NCI-H1092 treated with DMSO at 0.1 percent for 48 hours (cell line): ENCODE data around the gene PER2.

Source experiments
- DNase-seq: peaks from one replicate; lab custom pipeline; 2025; lab: John Stamatoyannopoulos, UW

Gene PER2

DNA sequence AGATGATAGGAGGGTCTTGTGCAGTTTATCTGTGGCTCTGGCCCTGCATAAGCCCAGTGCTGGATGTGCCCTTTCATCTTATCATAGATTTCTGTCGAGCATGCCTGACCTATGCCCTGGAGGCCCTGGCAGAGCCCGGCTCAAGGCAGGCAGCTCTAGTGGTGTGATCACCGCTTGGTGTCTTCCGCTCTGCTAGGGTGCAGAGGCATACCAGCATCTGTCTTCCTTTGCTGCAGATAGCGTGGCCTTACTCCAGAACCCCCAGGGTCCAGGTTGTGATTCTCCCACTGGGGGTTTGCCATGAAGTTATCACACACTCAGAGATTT, 18.2 kb upstream of the PER2 start:
- no peak for DNase-seq

DNA sequence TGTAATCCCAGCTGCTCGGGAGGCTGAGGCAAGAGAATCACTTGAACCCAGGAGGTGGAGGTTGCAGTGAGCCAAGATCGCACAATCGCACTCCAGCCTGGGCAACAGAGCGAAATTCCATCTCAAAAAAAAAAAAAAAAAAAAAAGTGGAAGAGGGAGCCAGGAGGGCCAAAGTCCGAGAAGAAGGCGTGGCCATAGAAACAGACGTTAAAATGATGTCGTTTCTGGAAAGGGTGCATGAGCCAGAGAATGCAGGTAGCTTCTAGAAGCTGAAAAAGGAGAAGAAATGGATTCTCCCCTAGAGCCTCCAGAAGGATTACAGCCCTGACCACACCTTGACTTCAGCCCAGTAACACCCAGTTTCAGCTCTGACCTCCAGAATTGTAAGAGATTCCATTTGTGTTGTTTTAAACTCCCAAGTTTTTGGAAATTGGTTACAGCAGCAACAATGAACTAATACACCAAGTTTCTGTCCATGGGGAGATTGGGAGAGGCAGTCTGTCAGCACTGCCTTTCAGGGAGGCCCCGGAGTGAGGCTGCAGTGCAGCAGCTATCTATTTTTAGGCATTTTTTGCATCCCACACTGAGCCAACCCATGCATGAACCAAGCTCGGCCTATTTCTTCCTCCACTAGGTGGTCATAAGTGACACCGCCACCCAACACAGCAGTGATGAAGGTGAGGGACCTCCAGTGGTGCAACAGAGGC, 17.7 kb upstream of the PER2 start:
- DNase-seq = no peak

DNA sequence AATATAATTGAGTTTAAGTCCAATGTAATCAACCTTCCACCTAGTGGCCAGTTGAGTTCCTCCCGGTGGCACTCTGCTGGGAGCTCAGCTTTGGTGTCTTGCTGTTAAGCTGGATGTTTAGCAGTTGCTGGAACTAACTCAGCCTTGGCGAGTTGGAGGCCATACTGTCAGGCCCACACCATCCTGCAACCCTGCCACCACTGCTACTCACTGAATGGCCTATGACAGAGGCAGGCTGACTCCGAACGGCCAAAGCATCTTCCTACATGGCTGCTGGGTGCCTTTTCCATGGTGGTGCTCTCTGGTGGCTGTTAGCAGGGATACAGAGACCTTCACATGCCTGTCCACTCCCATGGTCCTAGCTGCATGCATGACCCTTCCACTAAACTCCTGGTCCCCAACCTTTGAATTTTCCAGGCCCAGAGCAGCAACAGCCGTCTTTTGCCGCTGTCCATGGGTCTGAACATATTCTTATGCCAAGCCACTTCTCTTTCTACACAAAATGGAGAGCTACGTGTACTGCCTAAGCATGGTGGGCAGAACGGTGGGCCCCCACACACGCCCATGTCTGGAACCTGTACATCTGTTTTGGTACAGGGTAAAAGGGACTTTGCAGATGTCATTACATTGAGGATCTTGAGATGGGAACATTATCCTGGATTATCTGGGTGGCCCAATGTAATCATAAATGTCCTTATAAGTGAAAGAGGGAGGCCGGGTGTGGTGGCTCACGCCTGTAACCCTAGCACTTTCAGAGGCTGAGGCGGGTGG, 16.9 kb upstream of the PER2 start:
- no peak for DNase-seq

GRCh38 chr2:238304116-238304515, 15.7 kb upstream of the PER2 start:
- DNase-seq = no peak

- DNase-seq = no peak
These were observed 14.3 kb upstream of the PER2 start for GRCh38 chr2:238302751-238303150.

- no peak for DNase-seq
These were observed 13.7 kb upstream of the PER2 start for GRCh38 chr2:238302087-238302486.

- DNase-seq = no peak
These were observed 11.4 kb upstream of the PER2 start for GRCh38 chr2:238299803-238300202.

DNA sequence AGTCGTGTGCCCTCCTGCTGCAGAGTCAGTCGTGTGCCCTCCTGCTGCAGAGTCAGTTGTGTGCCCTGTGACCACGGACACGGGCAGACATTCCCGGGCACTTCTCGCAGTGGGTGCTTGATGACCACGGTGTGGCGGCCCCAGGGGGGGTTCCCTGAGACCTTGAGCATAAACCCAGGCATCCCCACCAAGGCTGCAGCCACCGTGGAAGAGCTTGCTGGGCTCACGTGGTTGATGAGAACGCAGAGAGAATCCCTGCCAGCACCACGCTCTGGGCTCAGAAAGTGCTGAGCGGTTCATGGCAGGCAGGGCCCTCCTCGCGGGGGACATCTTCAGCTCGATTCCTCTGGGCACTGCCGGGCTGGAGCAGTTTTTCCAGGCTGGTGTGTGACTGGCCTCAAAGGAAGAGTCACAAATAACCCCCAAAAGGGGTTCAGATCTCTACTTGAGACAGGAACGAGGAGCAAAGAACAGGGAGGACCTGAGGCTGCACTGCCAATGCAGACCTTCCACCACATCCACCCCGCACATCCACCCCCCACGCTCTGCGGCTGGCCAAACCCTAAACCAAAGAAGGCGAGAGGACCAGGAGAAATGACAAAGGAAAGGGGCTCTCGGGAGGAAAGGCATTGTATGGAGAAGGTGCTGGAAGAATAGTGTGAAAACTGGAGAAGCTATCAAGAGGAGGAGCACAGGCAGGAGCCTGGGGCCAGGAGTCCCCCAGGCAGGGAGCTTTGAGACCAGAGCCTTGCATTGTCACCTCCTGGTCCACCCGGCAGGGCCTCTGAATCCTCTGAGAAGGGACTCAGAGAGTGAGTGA, 8.4 kb upstream of the PER2 start:
- DNase-seq = no peak

DNA sequence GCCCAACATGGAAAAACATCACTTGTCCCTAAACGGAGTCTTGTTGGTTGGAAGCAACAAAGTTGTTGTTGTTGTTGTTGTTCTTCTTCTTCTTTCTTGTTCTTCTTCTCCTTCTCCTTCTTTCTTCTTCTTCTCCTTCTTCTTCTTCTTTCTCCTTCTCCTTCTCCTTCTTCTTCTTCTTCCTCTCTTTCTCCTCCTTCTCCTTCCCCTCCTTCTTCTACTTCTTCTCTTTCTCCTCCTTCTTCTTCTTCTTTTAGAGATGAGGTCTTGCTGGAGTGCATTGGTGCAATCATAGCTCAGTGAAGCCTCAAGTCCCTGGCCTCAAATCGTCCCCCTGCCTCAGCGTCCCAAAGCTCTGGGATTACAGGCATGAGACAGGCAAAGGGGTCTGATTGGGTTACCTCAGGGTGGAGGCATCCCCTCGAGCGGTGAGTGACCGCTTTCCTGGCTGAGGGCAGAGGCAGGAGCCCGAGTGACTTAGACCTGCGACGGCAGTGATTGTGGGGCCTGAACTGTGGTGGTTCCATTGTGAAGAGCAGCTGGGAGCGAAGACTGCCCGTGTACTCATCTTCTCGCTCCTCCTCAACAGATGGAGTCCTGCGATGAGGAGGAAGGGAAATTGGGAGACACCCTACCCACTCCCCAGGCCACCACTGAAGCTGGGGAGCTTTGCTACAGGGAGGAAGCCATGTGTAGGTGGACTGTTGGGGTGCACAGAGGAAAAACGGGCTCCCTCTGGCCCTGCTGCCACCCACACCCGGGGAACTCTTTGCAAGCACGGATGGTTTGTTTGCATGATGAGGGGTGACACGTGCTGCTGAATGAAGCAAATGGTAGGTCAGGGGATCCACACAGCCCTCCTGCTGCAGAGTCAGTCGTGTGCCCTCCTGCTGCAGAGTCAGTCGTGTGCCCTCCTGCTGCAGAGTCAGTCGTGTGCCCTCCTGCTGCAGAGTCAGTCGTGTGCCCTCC, 7.0 kb upstream of the PER2 start:
- DNase-seq = no peak

DNA sequence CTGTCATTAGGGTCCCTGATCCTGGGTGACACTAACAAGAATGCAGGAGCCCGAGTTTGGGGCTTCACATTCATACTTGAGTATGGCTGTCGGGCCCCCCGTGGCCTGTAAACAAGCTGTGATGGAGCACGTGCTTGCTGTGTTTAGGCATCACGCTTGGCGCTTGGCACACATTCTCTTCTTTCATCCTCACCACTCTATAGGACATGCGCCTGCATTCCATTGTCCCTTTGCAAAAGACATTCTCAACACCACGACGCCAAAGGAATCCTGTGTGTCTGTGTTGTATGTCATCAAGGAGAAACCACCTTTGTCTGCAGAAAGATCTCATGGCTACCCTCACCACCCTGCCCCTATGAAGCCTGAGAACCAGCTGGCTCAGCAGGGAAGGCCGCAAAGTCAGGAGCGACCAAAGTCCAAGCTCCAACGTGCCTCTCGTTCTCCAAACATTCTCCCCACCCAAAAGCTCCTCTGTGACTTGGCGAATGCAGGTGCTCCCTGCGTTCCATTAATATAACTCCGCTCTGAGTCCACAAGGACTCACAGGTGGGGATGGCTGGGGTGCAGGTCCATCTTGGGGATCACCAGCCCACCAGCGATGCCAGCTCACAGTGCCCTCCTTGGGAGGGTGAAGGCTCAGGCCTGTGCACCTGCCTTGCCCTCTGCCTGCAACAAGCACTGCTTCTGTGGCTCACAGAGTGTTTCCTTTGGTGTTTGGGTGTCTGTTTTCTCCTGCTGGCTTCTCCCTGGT, 6.2 kb upstream of the PER2 start:
- no peak for DNase-seq

DNA sequence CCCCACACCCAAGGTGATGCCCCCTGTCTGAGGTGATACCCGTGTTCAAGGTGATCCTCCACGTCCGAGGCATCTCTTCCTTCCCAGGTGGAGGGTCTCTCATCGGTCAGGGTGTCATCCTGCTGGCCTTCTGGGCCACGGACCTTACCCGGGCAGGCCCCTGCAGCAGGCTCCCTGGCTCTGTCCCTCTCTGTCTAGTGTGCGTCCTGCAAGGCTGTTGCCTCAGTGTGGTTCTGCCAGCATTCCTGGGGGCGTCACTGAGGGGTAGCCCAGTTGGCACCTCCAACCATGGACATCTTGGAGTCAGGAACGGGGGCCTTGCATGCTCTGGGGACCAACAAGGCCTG, 5.6 kb upstream of the PER2 start:
- DNase-seq = no peak

GRCh38 chr2:238291550-238292281, 3.3 kb upstream of the PER2 start:
- no peak for DNase-seq

- DNase-seq = no peak
These were observed 2.5 kb upstream of the PER2 start for GRCh38 chr2:238290715-238291549.

GRCh38 chr2:238290091-238290509, 1.7 kb upstream of the PER2 start:
- DNase-seq = no peak

DNA sequence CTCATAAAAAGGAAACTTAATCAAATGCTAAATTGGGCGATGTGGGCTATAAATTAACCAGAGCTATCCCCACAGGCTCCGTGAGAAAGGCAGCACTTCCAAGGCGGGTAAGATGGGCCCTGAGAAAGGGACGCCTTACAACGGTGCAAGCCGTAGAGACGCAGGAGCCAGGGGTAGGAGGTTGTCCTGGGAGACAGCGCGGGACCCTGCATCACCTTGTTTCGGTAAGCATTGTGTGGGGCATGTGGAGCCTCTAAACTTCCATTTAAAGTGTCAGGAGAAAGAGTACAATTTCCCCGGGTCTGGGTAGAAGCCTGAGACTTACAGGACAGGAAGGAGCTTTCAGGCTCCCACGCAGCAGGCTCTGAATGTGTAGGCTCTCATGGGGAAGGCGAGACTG, 1.2 kb upstream of the PER2 start:
- no peak for DNase-seq

DNA sequence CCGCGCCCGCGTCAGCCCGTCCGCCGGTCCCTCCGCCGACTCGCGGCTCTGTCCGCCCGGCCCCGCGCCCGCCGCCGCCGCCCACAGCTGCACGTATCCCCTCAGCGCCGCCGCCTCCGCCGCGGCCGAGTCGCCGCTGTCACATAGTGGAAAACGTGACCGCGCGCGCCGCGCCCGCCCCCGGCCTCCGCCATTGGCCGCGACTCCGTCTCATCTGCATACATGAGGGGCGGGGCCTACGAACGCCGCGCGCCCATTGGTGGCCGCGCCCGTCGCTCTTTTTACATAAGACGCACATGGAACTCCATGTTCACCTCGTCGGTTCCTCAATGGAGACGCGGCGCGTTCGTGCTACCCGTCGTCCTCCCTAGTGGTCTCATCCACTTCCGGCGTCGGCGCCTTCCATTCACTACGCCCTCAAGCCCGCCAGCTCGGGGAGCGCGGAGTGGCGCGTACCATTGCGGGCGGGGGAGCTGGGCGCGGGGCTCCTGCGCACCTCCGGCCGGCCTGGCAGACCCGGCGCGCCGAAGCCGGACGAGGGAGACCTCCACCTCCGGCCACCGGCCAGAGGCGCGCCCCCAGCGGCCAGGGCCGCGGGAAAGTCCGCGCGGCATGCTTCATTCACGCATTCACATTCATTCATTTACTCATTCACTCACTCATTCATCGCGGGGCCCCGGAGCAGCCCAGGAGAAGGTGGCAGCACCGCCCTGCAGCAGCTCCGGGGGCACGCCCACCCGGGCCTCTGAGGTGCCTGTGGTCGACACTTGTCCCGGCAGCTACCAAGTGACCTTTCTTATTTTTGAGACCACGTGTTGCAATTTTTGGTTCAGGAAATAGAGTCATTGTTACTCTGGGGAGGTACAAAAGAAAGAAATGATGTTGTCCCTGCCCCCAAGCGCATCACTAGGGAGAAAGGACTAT, 502 bp upstream of the PER2 start:
- peak; percentile 95 for DNase-seq

GRCh38 chr2:238286987-238287736, 1.2 kb downstream of the PER2 start:
- DNase-seq = no peak

DNA sequence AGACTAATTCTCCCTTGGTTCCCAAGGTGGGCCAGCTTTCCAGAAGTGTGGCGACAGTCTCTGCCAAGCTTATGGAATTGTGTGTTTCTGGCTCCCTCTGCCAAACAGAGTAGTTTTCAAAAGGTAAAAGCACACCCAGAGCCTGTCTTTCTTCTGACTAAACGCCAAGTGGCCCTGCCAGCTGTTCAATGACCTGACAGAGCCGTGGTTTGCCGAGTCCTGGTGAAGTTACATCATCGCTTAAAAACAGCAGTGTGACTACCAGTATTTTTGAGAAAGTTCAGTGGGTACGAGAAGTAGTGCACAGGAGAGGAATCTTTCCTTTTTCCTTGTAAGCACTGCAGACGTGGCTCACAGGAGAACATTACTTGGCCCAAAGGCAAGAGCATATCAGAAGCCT, 1.9 kb downstream of the PER2 start:
- peak; percentile 2 for DNase-seq
